HL-60 (cell line): Measurements from ENCODE around the gene HNRNPAB.
"Not testable (repeated sequence)": the region's sequence is repeated elsewhere in the genome, so short reads cannot be mapped to it uniquely, and the experiment has no call there.

Source experiments
- DNase-seq, 2 experiments: peaks; one replicate each; pipeline ENCODE4 v3.0.0-alpha.2; 2010 to 2020; ENCODE audit warnings: low read depth in 1 of 2, low spot score in 1 of 2
- H3K27ac ChIP-seq: fragments of 250-450 bp; sonication (Bioruptor Pico); replicated peaks from 2 replicates; pipeline ENCODE4 v1.5.1; 2020; ENCODE audit warnings: mild to moderate bottlenecking, moderate library complexity
- H3K27me3 ChIP-seq: fragments of 250-450 bp; sonication (Bioruptor Pico); 2 replicates; pipeline ENCODE4 v1.5.1; 2021; ENCODE audit warnings: mild to moderate bottlenecking, moderate library complexity; ENCODE audit not compliant: insufficient read depth, poor library complexity, severe bottlenecking
- H3K4me3 ChIP-seq: replicated peaks from 2 replicates; pipeline ENCODE4 v1.5.1; 2011; ENCODE audit warnings: mild to moderate bottlenecking, control low read depth, low read length; ENCODE audit not compliant: insufficient read depth
- GABPA ChIP-seq: IDR thresholded peaks from 2 replicates; pipeline ENCODE4 v1.6.1; 2012; ENCODE audit warnings: low read depth
- POLR2AphosphoS5 ChIP-seq: IDR thresholded peaks from 2 replicates; pipeline ENCODE4 v1.6.1; 2012; ENCODE audit warnings: low read depth
- SPI1 ChIP-seq: IDR thresholded peaks from 2 replicates; pipeline ENCODE4 v1.6.1; 2012; ENCODE audit warnings: low read depth, mild to moderate bottlenecking, borderline replicate concordance
- TF ChIP-seq, protein P1 (sequence below): IDR thresholded peaks from 2 replicates; pipeline ENCODE4 v1.6.1; 2012; ENCODE audit warnings: low read depth; ENCODE audit not compliant: insufficient replicate concordance
- TF ChIP-seq, protein P2 (sequence below): IDR thresholded peaks from one replicate; pipeline ENCODE4 v1.5.1; 2011; ENCODE audit warnings: low read length, control low read depth, inconsistent platforms; ENCODE audit not compliant: insufficient read depth

HNRNPAB gene

DNA sequence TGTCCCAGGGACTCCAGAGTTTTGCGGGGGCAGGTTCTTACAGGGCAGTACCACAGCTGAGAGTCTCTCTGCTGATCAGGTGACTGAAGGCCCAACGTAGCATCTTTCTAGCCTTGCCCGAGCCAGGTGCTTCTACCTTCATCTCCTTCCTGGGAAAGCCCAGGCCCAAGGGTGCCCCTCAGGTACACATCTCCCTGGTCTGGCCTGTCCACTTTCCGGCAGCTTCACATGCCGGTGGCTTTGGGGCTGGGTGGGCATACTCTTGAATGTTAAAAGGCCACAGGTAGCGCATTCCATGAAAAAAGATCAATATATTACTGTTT is 33.9 kb downstream of the HNRNPAB start:
- Histone ChIP-seq H3K4me3 (no peak overlapping the region), H3K27ac (no peak overlapping the region), H3K27me3 (no peaks in the 10 kb centered on the region)
- no peak for DNase-seq
- TF ChIP-seq SPI1 (no peak), GABPA (no peak)
- TF ChIP-seq, protein P1, sequence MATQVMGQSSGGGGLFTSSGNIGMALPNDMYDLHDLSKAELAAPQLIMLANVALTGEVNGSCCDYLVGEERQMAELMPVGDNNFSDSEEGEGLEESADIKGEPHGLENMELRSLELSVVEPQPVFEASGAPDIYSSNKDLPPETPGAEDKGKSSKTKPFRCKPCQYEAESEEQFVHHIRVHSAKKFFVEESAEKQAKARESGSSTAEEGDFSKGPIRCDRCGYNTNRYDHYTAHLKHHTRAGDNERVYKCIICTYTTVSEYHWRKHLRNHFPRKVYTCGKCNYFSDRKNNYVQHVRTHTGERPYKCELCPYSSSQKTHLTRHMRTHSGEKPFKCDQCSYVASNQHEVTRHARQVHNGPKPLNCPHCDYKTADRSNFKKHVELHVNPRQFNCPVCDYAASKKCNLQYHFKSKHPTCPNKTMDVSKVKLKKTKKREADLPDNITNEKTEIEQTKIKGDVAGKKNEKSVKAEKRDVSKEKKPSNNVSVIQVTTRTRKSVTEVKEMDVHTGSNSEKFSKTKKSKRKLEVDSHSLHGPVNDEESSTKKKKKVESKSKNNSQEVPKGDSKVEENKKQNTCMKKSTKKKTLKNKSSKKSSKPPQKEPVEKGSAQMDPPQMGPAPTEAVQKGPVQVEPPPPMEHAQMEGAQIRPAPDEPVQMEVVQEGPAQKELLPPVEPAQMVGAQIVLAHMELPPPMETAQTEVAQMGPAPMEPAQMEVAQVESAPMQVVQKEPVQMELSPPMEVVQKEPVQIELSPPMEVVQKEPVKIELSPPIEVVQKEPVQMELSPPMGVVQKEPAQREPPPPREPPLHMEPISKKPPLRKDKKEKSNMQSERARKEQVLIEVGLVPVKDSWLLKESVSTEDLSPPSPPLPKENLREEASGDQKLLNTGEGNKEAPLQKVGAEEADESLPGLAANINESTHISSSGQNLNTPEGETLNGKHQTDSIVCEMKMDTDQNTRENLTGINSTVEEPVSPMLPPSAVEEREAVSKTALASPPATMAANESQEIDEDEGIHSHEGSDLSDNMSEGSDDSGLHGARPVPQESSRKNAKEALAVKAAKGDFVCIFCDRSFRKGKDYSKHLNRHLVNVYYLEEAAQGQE = no peak
- TF ChIP-seq, protein P2, sequence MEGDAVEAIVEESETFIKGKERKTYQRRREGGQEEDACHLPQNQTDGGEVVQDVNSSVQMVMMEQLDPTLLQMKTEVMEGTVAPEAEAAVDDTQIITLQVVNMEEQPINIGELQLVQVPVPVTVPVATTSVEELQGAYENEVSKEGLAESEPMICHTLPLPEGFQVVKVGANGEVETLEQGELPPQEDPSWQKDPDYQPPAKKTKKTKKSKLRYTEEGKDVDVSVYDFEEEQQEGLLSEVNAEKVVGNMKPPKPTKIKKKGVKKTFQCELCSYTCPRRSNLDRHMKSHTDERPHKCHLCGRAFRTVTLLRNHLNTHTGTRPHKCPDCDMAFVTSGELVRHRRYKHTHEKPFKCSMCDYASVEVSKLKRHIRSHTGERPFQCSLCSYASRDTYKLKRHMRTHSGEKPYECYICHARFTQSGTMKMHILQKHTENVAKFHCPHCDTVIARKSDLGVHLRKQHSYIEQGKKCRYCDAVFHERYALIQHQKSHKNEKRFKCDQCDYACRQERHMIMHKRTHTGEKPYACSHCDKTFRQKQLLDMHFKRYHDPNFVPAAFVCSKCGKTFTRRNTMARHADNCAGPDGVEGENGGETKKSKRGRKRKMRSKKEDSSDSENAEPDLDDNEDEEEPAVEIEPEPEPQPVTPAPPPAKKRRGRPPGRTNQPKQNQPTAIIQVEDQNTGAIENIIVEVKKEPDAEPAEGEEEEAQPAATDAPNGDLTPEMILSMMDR = no peak

DNA sequence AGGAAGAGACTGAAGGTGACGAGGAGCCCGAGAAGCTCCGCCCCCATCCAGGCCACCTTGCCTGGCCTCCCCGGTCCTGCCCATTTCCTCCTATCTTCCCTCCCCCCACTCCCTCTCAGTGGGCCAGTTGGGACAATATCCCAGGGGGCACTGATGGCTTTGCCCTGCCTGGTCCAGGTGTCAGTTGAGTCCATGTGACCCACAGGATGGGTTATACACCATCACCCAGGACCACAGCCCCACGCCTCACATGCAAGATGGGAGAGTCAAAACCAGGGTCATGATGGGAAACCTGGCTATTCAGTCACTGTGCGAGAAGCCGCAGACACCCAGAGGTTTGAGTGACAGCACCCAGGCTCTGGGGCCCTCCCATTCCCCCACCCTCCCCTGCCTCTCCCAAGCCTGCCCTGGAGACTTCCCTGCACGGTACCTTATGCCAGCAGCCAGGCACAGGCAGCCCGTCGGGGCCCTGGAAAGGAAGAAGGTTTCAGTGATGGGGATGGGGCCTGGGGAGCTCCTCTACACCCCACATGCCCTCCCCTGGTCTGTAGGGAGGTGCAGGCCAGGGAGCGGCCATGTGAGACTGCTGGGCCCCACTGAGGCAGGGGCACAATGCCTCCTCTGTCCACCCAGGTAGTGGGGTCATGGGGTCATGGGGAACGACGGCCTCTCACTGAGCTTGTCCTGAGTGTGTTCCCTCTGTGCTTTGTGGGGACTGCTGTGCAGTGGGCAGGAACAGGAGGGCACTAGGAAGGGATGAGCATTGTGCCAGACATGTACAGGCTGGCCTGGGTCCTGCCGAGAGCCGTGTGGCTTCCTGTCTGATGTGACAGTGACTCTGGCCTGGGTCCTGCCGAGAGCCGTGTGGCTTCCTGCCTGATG is 34.6 kb downstream of the HNRNPAB start:
- Histone ChIP-seq H3K4me3 (no peak overlapping the region), H3K27me3 (no peaks in the 10 kb centered on the region), H3K27ac (no peak overlapping the region)
- TF ChIP-seq SPI1 (no peak), POLR2AphosphoS5 (0 out of 2 replicates have a peak, but pooled peaks have one; percentile 13), GABPA (no peak)
- TF ChIP-seq, protein P2 = no peak
- TF ChIP-seq, protein P1 = no peak
- DNase-seq = no peak

DNA sequence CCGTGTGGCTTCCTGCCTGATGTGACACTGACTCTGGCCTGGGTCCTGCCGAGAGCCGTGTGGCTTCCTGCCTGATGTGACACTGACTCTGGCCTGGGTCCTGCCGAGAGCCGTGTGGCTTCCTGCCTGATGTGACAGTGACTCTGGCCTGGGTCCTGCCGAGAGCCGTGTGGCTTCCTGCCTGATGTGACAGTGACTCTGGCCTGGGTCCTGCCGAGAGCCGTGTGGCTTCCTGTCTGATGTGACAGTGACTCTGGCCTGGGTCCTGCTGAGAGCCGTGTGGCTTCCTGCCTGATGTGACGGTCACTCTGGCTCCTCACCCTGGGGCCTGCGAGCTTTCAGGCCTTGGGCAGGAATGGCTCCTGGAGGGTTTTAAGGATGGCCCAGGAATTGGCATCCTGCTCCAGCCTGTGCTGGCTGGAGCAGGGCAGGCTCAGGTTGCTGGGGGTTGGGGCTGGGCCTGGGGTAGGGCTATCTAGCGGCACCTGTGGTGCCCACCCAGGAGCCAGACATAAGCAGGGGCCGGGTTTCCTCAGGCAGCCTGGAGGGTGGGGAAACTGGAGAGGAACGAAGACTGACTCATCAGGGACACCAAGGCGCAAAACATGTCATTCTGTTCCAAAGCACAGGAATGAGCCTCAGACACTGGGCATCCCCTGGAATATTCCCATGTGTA is 35.4 kb downstream of the HNRNPAB start:
- H3K4me3 ChIP-seq, H3K27me3 ChIP-seq, DNase-seq: not testable (repeated sequence)
- H3K27ac ChIP-seq = peak overlapping the region; percentile 51; the same call in 1 of the 2 replicates

DNA sequence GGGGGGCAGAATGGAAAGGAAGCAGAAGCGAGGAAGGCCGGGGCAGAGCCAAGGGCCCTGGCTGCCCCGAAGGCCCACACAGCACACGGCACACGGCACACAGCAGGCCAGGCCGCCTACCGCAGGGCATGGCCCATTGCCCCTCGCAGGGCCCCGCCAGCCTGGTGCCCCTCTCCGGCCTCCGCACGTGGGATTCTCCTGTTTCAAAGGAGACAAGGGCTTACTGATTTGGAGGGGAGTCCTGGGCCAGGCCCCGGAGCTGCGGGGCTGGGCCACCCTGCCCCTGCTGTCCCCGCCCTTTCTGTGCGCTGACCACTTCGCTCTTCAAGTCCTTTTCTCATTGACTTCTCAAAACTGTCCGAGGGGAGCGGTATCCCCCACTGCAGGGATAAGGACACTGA is 36.0 kb downstream of the HNRNPAB start:
- Histone ChIP-seq H3K4me3 (no peak overlapping the region), H3K27me3 (no peaks in the 10 kb centered on the region), H3K27ac (peak overlapping the region; percentile 51)
- no peak for DNase-seq
- TF ChIP-seq POLR2AphosphoS5 (no peak), SPI1 (no peak), GABPA (no peak)
- TF ChIP-seq, protein P1 = no peak
- TF ChIP-seq, protein P2 = no peak
